ENCODE data around the gene KLHL15.
"Not testable (repeated sequence)": the region's sequence is repeated elsewhere in the genome, so short reads cannot be mapped to it uniquely, and the experiment has no call there.

The KLHL15 gene

DNA sequence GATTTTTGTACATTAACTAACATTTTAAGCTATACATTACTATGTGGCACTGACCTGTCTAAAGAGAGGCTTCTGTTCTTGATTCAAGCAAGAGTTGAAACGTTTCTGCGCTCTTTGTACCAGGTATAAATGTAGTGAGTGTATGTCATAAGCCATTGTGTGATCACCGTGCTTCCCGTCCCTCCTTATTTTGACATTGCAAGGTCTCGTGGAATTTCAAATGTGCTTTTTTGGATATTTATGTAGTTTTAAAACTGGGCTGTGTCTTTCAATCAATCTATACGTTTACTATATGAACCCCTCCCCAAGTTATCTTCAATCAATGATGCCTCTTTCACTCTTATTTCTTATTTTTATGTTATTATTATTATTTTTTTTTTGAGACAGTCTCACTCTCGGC lies at the start of gene KLHL15:
KLHL15 (minus strand) TSS at position 101 of the 400 bp plus-strand sequence. CDS start 20,493 bp downstream, outside the sequence.
- DNase-seq: no peak

DNA sequence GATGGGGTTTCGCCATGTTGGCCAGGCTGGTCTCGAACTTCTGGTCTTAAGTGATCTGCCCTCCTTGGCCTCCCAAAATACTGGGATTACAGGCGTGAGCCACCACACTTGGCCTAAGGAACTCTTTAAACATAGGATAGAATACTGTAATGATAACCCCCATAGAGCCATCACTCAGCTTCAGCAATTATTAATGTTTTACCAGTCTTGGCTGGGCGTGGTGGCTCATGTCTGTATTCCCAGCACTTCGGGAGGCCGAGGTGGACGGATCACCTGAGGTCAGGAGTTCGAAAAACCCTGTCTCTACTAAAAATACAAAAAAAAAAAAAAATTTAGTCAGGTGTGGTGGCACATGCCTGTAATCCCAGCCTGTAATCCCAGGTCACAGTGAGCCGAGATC lies 42.9 kb upstream of the KLHL15 start:
- DNase-seq: no peak

- no peak for DNase-seq
Measured at GRCh38 chrX:24063488-24063887, 36.5 kb upstream of the KLHL15 start.

GRCh38 chrX:24055043-24055356 lies 28.0 kb upstream of the KLHL15 start:
- no peak for DNase-seq

GRCh38 chrX:24054182-24055042 lies 27.4 kb upstream of the KLHL15 start, which contains the start of gene EIF2S3:
Gene EIF2S3, plus strand, starts transcription at chrX:24054956. Its CDS starts 13 bp downstream, at chrX:24054969.
- peak; percentile 18 to 97 (median 80) for DNase-seq

DNA sequence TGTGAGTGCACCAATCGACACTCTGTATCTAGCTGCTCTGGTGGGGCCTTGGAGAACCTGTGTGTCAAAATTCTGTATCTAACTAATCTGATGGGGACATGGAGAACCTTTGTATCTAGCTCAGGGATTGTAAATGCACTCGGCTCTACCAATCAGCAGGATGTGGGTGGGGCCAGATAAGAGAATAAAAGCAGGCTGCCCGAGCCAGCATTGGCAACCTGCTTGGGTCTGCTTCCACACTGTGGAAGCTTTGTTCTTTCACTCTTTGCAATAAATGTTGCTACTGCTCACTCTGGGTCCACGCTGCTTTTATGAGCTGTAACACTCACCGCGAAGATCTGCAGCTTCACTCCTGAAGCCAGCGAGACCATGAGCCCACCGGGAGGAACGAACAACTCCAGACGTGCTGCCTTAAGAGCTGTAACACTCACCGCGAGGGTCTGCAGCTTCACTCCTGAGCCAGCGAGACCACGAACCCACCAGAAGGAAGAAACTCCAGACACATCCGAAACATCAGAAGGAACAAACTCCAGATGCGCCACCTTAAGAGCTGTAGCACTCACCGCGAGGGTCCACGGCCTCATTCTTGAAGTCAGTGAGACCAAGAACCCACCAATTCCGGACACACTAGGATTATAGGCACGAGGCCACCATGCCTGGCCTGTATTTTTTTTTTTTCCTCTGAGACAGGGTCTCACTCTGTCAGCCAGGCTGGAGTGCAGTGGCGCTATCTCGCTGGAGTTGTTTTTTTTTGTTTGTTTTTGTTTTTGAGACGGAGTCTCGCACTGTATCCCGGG lies 23.7 kb upstream of the KLHL15 start:
- peak in 1 of 56 donors; percentile 1 for DNase-seq

DNA sequence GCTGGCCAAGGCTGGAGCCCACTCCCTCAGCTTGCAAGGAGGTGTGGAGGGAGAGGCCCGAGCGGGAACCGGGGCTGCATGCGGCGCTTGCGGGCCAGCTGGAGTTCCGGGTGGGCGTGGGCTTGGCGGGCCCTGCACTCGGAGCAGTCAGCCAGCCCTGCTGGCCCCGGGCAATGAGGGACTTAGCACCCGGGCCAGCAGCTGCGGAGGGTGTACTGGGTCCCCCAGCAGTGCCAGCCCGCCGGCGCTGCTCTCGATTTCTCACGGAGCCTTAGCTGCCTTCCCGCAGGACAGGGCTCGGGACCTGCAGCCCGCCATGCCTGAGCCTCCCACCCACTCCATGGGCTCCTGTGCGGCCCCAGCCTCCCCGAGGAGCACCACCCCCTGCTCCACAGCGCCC lies 22.7 kb upstream of the KLHL15 start:
- DNase-seq: not testable (repeated sequence)

DNA sequence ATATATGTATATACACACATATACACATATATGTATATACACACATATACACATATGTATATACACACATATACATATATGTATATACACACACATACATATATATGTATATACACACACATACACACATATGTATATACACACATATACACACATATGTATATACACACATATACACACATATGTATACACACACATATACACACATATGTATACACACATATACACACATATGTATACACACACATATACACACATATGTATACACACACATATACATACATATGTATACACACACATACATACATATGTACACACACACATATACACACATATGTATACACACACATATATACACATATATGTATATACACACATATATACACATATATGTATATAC lies 19.1 kb upstream of the KLHL15 start:
- DNase-seq: not testable (repeated sequence)

GRCh38 chrX:24037729-24038128 lies 10.7 kb upstream of the KLHL15 start:
- no peak for DNase-seq

DNA sequence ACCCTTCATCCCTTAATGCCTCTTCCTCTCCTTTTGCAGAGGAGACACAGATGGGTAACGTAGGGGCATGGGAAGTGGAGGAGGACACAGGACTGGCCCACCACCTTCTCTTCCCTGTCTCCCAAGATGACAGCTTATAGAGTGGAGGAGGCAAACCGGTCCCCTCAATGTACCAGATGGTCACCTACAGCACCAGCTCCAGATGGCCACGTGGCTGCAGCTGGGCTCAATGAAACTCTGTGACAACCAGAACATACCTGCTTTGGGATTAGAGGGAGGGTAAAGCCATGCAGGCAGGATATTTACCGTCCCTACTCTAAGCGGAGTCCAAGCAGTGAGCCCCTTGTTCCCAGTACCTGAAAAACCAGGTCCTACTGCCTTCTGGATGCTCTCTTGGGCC lies 7.5 kb upstream of the KLHL15 start:
- DNase-seq: no peak

GRCh38 chrX:24030597-24030996 lies 3.6 kb upstream of the KLHL15 start:
- no peak for DNase-seq

DNA sequence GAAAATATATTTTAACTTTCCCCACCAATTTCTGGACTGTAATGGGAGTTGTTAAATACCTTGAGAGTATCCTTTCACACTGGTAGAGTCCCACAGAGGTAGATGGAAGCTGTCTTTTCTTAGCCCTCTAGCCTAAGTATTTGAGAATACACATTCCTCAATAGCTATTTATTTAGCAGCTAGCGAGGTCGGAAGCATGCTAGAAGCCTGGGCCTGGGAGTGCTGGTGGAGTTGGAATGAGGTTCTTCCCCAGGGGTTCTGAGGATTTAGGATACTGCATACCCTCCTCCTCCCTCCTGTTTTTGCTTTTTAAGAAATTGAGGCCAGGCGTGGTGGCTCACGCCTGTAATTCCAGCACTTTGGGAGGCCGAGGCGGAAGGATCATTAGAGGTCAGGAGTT lies 999 bp upstream of the KLHL15 start:
- DNase-seq: no peak

- DNase-seq: peak in 1 of 56 donors; percentile 0
Measured at GRCh38 chrX:24026432-24026831, 554 bp downstream of the KLHL15 start.

- peak in 13 of 56 donors; percentile 1 to 53 (median 33) for DNase-seq
Measured at GRCh38 chrX:24025741-24026403, 1.1 kb downstream of the KLHL15 start.

DNA sequence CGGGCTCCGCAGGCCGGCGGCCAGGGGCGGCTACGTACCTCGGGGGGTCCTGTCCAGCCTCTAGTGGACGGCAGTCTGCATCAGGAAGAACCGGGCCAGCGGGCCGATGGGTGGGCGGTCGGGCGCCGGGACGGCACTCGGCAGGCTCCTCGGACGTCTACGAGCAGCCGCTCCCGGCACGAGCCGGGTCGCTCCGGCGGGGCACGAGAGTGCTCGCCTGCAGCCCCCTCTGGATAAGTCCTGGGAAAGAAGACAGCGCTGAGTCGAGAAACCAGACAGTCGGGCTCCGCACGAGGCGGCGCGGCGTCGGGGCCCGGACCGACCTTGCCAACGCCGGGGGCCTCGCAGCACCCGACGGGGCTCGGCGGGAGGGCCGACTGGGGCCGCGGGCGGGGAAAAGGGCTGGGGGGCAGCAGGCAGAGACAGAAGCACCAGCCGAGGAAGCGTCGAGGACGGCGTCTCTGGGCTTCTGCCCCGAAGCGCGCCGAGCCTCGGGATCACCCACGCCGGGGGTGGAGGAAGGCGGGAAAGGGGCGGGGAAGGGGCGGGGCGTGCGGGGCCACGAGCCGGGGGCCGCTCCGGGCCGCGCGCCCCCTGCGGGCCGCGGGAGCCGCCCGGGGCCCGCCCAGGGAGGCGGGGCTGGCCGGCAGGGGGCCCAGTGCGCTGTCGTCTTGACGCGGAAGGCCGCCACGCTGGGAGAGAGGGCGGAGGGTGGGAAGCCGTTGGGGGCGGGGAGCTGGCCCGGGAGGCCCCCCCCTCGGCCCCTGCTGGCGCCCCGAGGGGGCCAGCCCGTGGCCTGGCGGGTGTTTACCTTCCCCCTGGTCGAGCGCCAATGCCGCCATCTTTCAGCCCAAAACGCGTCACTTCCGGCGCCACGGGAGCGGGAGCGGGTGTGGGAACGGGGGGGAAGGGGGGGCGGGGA lies 1.9 kb downstream of the KLHL15 start:
- DNase-seq: peak; percentile 16 to 92 (median 72)

DNA sequence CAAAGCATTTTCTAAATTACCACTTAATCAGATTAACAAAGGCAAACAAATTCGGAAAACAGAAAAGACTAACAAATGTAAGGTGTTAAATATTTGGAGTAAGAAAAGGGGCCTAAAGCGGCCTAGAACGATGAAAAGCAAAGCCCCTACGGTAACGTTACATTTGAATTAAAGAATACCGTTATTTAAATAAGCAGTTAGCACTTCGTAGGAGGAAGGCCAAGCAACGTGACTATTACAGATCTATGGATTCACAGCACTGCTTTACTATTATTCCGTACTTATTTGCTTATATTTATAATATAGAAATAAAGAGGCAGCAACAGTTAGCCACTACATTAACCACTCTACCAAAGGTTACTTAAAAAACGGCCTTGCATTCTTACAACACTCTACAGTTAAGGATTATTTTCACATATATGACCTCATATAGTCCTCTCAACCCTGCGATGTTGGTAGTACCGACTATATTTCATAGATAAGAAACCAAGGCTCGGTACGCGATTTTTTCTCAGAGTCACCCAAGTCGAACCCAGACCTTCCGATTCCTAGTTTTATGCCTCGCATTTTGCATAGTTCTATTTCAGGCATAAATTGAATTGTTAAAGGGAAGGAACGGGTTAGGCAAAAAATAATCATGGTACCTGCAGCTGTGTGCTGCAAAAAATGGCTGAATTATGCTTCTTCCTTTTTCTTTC lies 2.9 kb downstream of the KLHL15 start:
- DNase-seq: no peak

- DNase-seq: no peak
Measured at GRCh38 chrX:24023544-24023943, 3.4 kb downstream of the KLHL15 start.

GRCh38 chrX:24020306-24020876 lies 6.6 kb downstream of the KLHL15 start:
- no peak for DNase-seq

- no peak for DNase-seq
Measured at GRCh38 chrX:24019448-24019847, 7.5 kb downstream of the KLHL15 start.

DNA sequence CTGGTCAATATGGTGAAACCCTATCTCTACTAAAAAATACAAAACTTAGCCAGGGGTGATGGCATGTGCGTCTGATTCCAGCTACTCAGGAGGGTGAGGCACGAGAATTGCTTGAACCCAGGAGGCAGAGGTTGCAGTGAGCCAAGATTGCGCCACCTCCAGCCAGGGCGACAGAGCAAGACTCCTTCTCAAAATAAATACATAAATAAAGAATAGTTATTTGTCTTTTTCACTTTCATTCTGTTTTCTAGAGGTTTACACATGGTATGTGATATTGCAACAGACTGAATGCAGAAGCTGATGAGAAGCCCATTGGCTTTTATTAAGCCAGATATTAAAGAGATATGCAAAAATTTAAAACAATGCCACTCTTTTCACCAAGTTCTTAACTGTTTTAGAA lies 8.2 kb downstream of the KLHL15 start:
- DNase-seq: no peak

Data from amygdala (tissue), 56 donors.